DOHH2 (cell line): ENCODE data around the gene CA5A.

Experiments
- EZH2phosphoT487 ChIP-seq: fragments of 200-600 bp; sonication (generic); IDR thresholded peaks from 2 replicates; pipeline ENCODE4 v1.6.1; 2017; ENCODE audit warnings: borderline replicate concordance, mild to moderate bottlenecking, antibody characterized with exemption, low read length, moderate library complexity, mixed read lengths
- TF ChIP-seq, protein P1 (sequence below): fragments of 200-600 bp; sonication (generic); IDR thresholded peaks from one replicate; pipeline ENCODE4 v1.5.1; 2014; ENCODE audit warnings: antibody characterized with exemption, mild to moderate bottlenecking, low read depth, low read length; ENCODE audit not compliant: poor library complexity, severe bottlenecking

DNA sequence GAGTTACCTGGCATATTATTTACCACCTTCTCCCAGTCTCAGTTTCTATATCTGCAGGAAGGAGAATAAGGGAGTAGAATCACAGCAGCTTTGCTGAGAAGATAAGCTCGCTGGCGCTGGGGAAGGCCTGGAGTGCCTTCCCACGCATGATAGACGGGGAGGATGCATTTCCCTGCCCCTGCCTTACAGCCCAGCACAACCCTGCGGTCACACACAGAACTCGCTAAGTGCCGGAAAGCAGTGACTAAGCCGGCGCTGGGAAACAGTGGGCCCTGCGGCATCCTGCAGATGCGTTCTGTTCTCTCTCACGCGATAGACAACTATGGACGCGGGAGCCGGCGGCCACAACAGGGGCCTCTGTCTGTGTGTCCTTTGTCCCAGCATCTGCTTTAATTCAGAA lies 4.8 kb downstream of the CA5A start:
- TF ChIP-seq, protein P1, sequence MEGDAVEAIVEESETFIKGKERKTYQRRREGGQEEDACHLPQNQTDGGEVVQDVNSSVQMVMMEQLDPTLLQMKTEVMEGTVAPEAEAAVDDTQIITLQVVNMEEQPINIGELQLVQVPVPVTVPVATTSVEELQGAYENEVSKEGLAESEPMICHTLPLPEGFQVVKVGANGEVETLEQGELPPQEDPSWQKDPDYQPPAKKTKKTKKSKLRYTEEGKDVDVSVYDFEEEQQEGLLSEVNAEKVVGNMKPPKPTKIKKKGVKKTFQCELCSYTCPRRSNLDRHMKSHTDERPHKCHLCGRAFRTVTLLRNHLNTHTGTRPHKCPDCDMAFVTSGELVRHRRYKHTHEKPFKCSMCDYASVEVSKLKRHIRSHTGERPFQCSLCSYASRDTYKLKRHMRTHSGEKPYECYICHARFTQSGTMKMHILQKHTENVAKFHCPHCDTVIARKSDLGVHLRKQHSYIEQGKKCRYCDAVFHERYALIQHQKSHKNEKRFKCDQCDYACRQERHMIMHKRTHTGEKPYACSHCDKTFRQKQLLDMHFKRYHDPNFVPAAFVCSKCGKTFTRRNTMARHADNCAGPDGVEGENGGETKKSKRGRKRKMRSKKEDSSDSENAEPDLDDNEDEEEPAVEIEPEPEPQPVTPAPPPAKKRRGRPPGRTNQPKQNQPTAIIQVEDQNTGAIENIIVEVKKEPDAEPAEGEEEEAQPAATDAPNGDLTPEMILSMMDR, result no peak
- no peak for TF ChIP-seq EZH2phosphoT487
